HEK293T (cell line): ENCODE measurements around the gene MFAP2.

Experiments
- ARNT ChIP-seq: fragments of 450-650 bp; IDR thresholded peaks from 2 replicates; pipeline ENCODE4 v1.6.1; 2017; ENCODE audit warnings: mild to moderate bottlenecking
- BHLHE40 ChIP-seq: fragments of 450-650 bp; IDR thresholded peaks from 2 replicates; pipeline ENCODE4 v1.6.1; 2016; ENCODE audit warnings: mild to moderate bottlenecking, moderate library complexity, borderline replicate concordance
- CTBP1 ChIP-seq: fragments of 450-650 bp; IDR thresholded peaks from 2 replicates; pipeline ENCODE4 v1.6.1; 2016; ENCODE audit warnings: borderline replicate concordance
- ELF4 ChIP-seq: fragments of 450-650 bp; IDR thresholded peaks from 2 replicates; pipeline ENCODE4 v1.6.1; 2017; ENCODE audit warnings: antibody characterized with exemption
- FOXA1 ChIP-seq: fragments of 450-650 bp; IDR thresholded peaks from 2 replicates; pipeline ENCODE4 v1.6.1; 2016; ENCODE audit warnings: mild to moderate bottlenecking
- FOXM1 ChIP-seq: fragments of 450-650 bp; IDR thresholded peaks from 2 replicates; pipeline ENCODE4 v1.6.1; 2017; ENCODE audit warnings: mild to moderate bottlenecking, borderline replicate concordance
- HDGF ChIP-seq: fragments of 450-650 bp; IDR thresholded peaks from 2 replicates; pipeline ENCODE4 v1.6.1; 2017; ENCODE audit warnings: antibody characterized with exemption, borderline replicate concordance
- L3MBTL2 ChIP-seq: fragments of 450-650 bp; conservative IDR thresholded peaks from 2 replicates; pipeline ENCODE4 v1.6.1; 2016; ENCODE audit warnings: mild to moderate bottlenecking
- NFRKB ChIP-seq: fragments of 450-650 bp; IDR thresholded peaks from 2 replicates; pipeline ENCODE4 v1.6.1; 2016; ENCODE audit warnings: mild to moderate bottlenecking, moderate library complexity
- SP1 ChIP-seq: fragments of 450-650 bp; IDR thresholded peaks from 2 replicates; pipeline ENCODE4 v1.6.1; 2017
- SUZ12 ChIP-seq: fragments of 450-650 bp; IDR thresholded peaks from 2 replicates; pipeline ENCODE4 v1.6.1; 2016; ENCODE audit warnings: mild to moderate bottlenecking
- TARDBP ChIP-seq: fragments of 450-650 bp; IDR thresholded peaks from 2 replicates; pipeline ENCODE4 v1.6.1; 2016
- ZNF384 ChIP-seq: fragments of 450-650 bp; IDR thresholded peaks from 2 replicates; pipeline ENCODE4 v1.6.1; 2016
- TF ChIP-seq, protein P1 (sequence below): fragments of 450-650 bp; IDR thresholded peaks from 2 replicates; pipeline ENCODE4 v1.6.1; 2016

GRCh38 chr1:17002524-17002902 lies 22.1 kb upstream of the MFAP2 start:
- no peak for TF ChIP-seq NFRKB
- no peak for TF ChIP-seq L3MBTL2
- no peak for TF ChIP-seq ELF4
- no peak for TF ChIP-seq SP1
- TF ChIP-seq CTBP1: no peak
- TF ChIP-seq HDGF: no peak
- no peak for TF ChIP-seq FOXA1
- no peak for TF ChIP-seq FOXM1
- no peak for TF ChIP-seq SUZ12
- TF ChIP-seq, protein P1, sequence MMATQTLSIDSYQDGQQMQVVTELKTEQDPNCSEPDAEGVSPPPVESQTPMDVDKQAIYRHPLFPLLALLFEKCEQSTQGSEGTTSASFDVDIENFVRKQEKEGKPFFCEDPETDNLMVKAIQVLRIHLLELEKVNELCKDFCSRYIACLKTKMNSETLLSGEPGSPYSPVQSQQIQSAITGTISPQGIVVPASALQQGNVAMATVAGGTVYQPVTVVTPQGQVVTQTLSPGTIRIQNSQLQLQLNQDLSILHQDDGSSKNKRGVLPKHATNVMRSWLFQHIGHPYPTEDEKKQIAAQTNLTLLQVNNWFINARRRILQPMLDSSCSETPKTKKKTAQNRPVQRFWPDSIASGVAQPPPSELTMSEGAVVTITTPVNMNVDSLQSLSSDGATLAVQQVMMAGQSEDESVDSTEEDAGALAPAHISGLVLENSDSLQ: no peak
- TF ChIP-seq TARDBP: no peak
- TF ChIP-seq ARNT: no peak
- TF ChIP-seq BHLHE40: no peak
- no peak for TF ChIP-seq ZNF384
